H1 (cell line): Measurements from ENCODE around the gene MACROD2. TPM values are rescaled to one million over a fixed set of nuclear protein-coding genes. Genes with fewer than 3 reads are reported as not detected.
"Not testable (repeated sequence)": the region's sequence is repeated elsewhere in the genome, so short reads cannot be mapped to it uniquely, and the experiment has no call there.

Experiments
- CTCF ChIA-PET: fragments of 300-600 bp; sonication (Branson Sonifier 250); formaldehyde crosslinking; loops from one replicate; lab custom pipeline; 2021; ENCODE audit not compliant: partially characterized antibody; lab: Charles Lee
- POLR2A ChIA-PET: fragments of 300-600 bp; sonication (Branson Sonifier 250); formaldehyde crosslinking; loops from one replicate; lab custom pipeline; 2021; ENCODE audit warnings: inconsistent platforms; ENCODE audit not compliant: partially characterized antibody; lab: Charles Lee
- DNase-seq, 2 experiments: peaks; one replicate each; pipeline versions ENCODE4 v3.0.0 to v3.0.0-alpha.2; 2010 to 2022; ENCODE audit warnings: low spot score in 2 of 2, low read depth in 1 of 2, mixed read lengths in 1 of 2
- FAIRE-seq: peaks from 2 replicates; lab custom pipeline; 2011; peaks lifted over from hg19 to GRCh38; lab: Jason Lieb, UNC
- H2AFZ ChIP-seq: 2 replicates; pipeline ENCODE4 v1.8.1; 2012; ENCODE audit warnings: low read length, inconsistent platforms
- H2AK5ac ChIP-seq: 2 replicates; pipeline ENCODE4 v1.6.1; 2013; ENCODE audit warnings: low read depth, low read length
- H2BK120ac ChIP-seq: replicated peaks from 2 replicates; pipeline ENCODE3; 2013; ENCODE audit warnings: low read depth, low read length, inconsistent platforms
- H2BK12ac ChIP-seq: 2 replicates; pipeline ENCODE4 v1.6.1; 2013; ENCODE audit warnings: low read depth, low read length
- H2BK15ac ChIP-seq: 2 replicates; pipeline ENCODE4 v1.6.1; 2013; ENCODE audit warnings: low read length
- H2BK20ac ChIP-seq: 2 replicates; pipeline ENCODE4 v1.6.1; 2013; ENCODE audit warnings: low read length
- H2BK5ac ChIP-seq: 2 replicates; pipeline ENCODE4 v1.6.1; 2013; ENCODE audit warnings: low read depth, low read length
- H3K14ac ChIP-seq: 2 replicates; pipeline ENCODE4 v1.6.1; 2013; ENCODE audit warnings: inconsistent platforms; ENCODE audit not compliant: insufficient read length
- H3K18ac ChIP-seq: 2 replicates; pipeline ENCODE4 v1.6.1; 2013; ENCODE audit warnings: low read length; ENCODE audit errors: extremely low read depth
- H3K23ac ChIP-seq: 2 replicates; pipeline ENCODE4 v1.6.1; 2013; ENCODE audit warnings: inconsistent platforms; ENCODE audit not compliant: insufficient read length
- H3K23me2 ChIP-seq: 2 replicates; pipeline ENCODE4 v1.6.1; 2013; ENCODE audit warnings: low read depth, low read length
- H3K27ac ChIP-seq: 2 replicates; pipeline ENCODE4 v1.6.1; 2011; ENCODE audit warnings: low read depth, low read length, inconsistent platforms
- H3K27me3 ChIP-seq, 4 experiments: replicated peaks in 1 of 4; 1 replicate in 1 of 4; 2 replicates in 3 of 4; pipeline versions ENCODE4 v1.6.1 to v1.8.1; 2011 to 2013; ENCODE audit warnings: low read length in 3 of 4, mild to moderate bottlenecking in 3 of 4, inconsistent platforms in 2 of 4, mixed read lengths in 2 of 4, moderate library complexity in 1 of 4; ENCODE audit not compliant: control insufficient read depth in 3 of 4, insufficient read depth in 3 of 4; ENCODE audit errors: extremely low read depth in 1 of 4
- H3K36me3 ChIP-seq, 4 experiments: 2 replicates each; pipeline versions ENCODE4 v1.6.1 to v1.8.1; 2011 to 2013; ENCODE audit warnings: mild to moderate bottlenecking in 4 of 4, low read length in 3 of 4, moderate library complexity in 2 of 4, control low read depth in 1 of 4, inconsistent platforms in 1 of 4; ENCODE audit not compliant: insufficient read depth in 4 of 4, control insufficient read depth in 2 of 4
- H3K4ac ChIP-seq: replicated peaks from 2 replicates; pipeline ENCODE3; 2013; ENCODE audit warnings: low read length, low read depth, mixed read lengths, inconsistent platforms; ENCODE audit not compliant: insufficient read length
- H3K4me1 ChIP-seq, 4 experiments: replicated peaks in 1 of 4; 1 replicate in 1 of 4; 2 replicates in 3 of 4; pipeline versions ENCODE4 v1.6.1 to v1.8.1; 2011 to 2013; ENCODE audit warnings: low read length in 3 of 4, inconsistent platforms in 2 of 4, mixed read lengths in 1 of 4; ENCODE audit not compliant: insufficient read depth in 4 of 4, control insufficient read depth in 3 of 4
- H3K4me2 ChIP-seq, 2 experiments: 2 replicates each; pipeline versions ENCODE4 v1.6.1 to v1.8.1; 2011 to 2013; ENCODE audit warnings: low read depth in 2 of 2, low read length in 2 of 2, control low read depth in 1 of 2, inconsistent platforms in 1 of 2, mild to moderate bottlenecking in 1 of 2; ENCODE audit not compliant: insufficient read depth in 1 of 2
- H3K4me3 ChIP-seq, 4 experiments: fragments of 200-600, 300-600 bp in 1 of 4; sonication (generic), shearing (Covaris generic), sonication (Bioruptor Twin) in 1 of 4; 2 replicates each; pipeline versions ENCODE4 v1.5.1 to v1.8.1; 2011 to 2016; ENCODE audit warnings: low read length in 4 of 4, low read depth in 3 of 4, control low read depth in 2 of 4, inconsistent platforms in 2 of 4, mild to moderate bottlenecking in 2 of 4, mixed read lengths in 1 of 4, moderate library complexity in 1 of 4; ENCODE audit not compliant: insufficient read depth in 2 of 4; ENCODE audit errors: extremely low read depth in 1 of 4
- H3K56ac ChIP-seq: replicated peaks from 2 replicates; pipeline ENCODE3; 2013; ENCODE audit warnings: low read depth, mild to moderate bottlenecking, mixed read lengths, low read length, inconsistent platforms; ENCODE audit not compliant: insufficient read length
- H3K79me1 ChIP-seq: 2 replicates; pipeline ENCODE4 v1.6.1; 2013; ENCODE audit warnings: low read depth, low read length, control low read depth
- H3K79me2 ChIP-seq, 2 experiments: 2 replicates each; pipeline versions ENCODE4 v1.6.1 to v1.8.1; 2012 to 2013; ENCODE audit warnings: low read length in 2 of 2, mild to moderate bottlenecking in 2 of 2, inconsistent platforms in 1 of 2; ENCODE audit not compliant: insufficient read depth in 2 of 2, control insufficient read depth in 1 of 2
- H3K9ac ChIP-seq, 4 experiments: replicated peaks in 1 of 4; 1 replicate in 1 of 4; 2 replicates in 3 of 4; pipeline versions ENCODE4 v1.6.1 to v1.8.1; 2011 to 2013; ENCODE audit warnings: low read depth in 3 of 4, low read length in 3 of 4, control low read depth in 2 of 4, mild to moderate bottlenecking in 2 of 4, moderate library complexity in 2 of 4, inconsistent platforms in 1 of 4; ENCODE audit errors: extremely low read depth in 1 of 4
- H3K9me3 ChIP-seq, 2 experiments: 2 replicates each; pipeline versions ENCODE4 v1.6.1 to v1.8.1; 2012 to 2013; ENCODE audit warnings: mild to moderate bottlenecking in 2 of 2, moderate library complexity in 2 of 2, control low read depth in 1 of 2, inconsistent platforms in 1 of 2, low read depth in 1 of 2, low read length in 1 of 2, mixed read lengths in 1 of 2; ENCODE audit not compliant: insufficient read depth in 2 of 2
- H4K20me1 ChIP-seq, 2 experiments: replicated peaks in 1 of 2; 2 replicates each; pipeline versions ENCODE3 to v1.8.1; 2011 to 2013; ENCODE audit warnings: inconsistent platforms in 2 of 2, low read length in 2 of 2, mild to moderate bottlenecking in 1 of 2; ENCODE audit not compliant: insufficient read depth in 2 of 2, control insufficient read depth in 1 of 2
- H4K5ac ChIP-seq: 2 replicates; pipeline ENCODE4 v1.6.1; 2013; ENCODE audit warnings: low read length, low read depth, mixed read lengths, inconsistent platforms; ENCODE audit not compliant: insufficient read length
- H4K8ac ChIP-seq: 2 replicates; pipeline ENCODE4 v1.8.0; 2013; ENCODE audit warnings: mild to moderate bottlenecking, moderate library complexity, low read length, inconsistent platforms; ENCODE audit not compliant: insufficient read depth; ENCODE audit errors: extremely low read depth
- H4K91ac ChIP-seq: replicated peaks from 2 replicates; pipeline ENCODE3; 2013; ENCODE audit warnings: low read length, mixed read lengths, inconsistent platforms; ENCODE audit not compliant: insufficient read length
- WGBS, 2 experiments: shearing (Covaris generic) in 1 of 2; methylation state at CpG; one replicate each; pipeline versions ENCODE4 v1.1.6 to v1.1.7; 2013 to 2015; ENCODE audit warnings: low lambda C conversion rate in 2 of 2, mixed read lengths in 2 of 2, inconsistent platforms in 1 of 2, low coverage in 1 of 2, missing lambda C conversion rate in 1 of 2; ENCODE audit not compliant: insufficient replicate concordance in 2 of 2, insufficient coverage in 1 of 2, insufficient read length in 1 of 2; ENCODE audit errors: extremely low coverage in 1 of 2, missing lambda C conversion rate in 1 of 2; 5-methylcytosine and 5-hydroxymethylcytosine counted together
- polyA plus RNA-seq, 7 experiments: library from polyadenylated mRNA; depleted of rRNA in 3 of 7; stranded (reverse) in 5 of 7; unstranded in 2 of 7; fragments of >200 nt in 5 of 7; fragments of 200-250 nt in 2 of 7; gene quantifications; 1 replicate in 5 of 7; 2 replicates in 1 of 7; 4 replicates in 1 of 7; pipeline versions ENCODE4 v1.2.1 to v1.2.3, GENCODE V29; 2011 to 2013; ENCODE audit warnings: missing spikeins in 2 of 7, mixed read lengths in 2 of 7
- total RNA-seq: library from RNA; stranded (reverse); fragmentation: NEBNext Ultra II Directional; extraction: Animal tissue kit (Norgen Biotek cat#: 25700); gene quantifications from 2 replicates; pipeline ENCODE4 v1.2.1, GENCODE V29; 2021

The MACROD2 gene
- total and polyA plus RNA-seq, 2 of the 8 experiments (the other 6 are each of a cell fraction or from before 2014, with no cell fraction given): 0.70 to 3.9 TPM

- not testable (repeated sequence) for H2AFZ ChIP-seq, H3K79me2 ChIP-seq, H4K91ac ChIP-seq, H4K8ac ChIP-seq, H2AK5ac ChIP-seq, H4K20me1 ChIP-seq, H2BK5ac ChIP-seq, H3K9me3 ChIP-seq, DNase-seq, H4K5ac ChIP-seq, H3K23me2 ChIP-seq, FAIRE-seq, H3K14ac ChIP-seq, H2BK15ac ChIP-seq, H3K4me3 ChIP-seq, H3K27ac ChIP-seq, H3K79me1 ChIP-seq, H3K27me3 ChIP-seq, H2BK12ac ChIP-seq, H3K4me2 ChIP-seq, H3K4ac ChIP-seq, H3K18ac ChIP-seq, H2BK20ac ChIP-seq, H3K56ac ChIP-seq, H3K4me1 ChIP-seq, H3K36me3 ChIP-seq, H3K23ac ChIP-seq, H3K9ac ChIP-seq, H2BK120ac ChIP-seq
- 93% methylated on average over 25 of the region's 26 CpGs; no CpG with 5 or more reads in 1 of the 2 experiments for WGBS, 2 experiments
- POLR2A ChIA-PET: interaction anchor here (1.4 kb wide), 1 partner anchor 9 kb away, joined by 4 read pairs; no protein-coding TSS in a partner anchor
- CTCF ChIA-PET: interaction anchor here (1.1 kb wide), 1 partner anchor 9 kb away, joined by 3 read pairs; no protein-coding TSS in a partner anchor
Observed at GRCh38 chr20:15985494-15986368, 1990.4 kb downstream of the MACROD2 start.
